Natural killer cell (primary cell): ENCODE results near the gene TGM1. TPM values are rescaled to one million over a fixed set of nuclear protein-coding genes. Genes with fewer than 3 reads are reported as not detected.
A peak's percentile ranks its signal among the peaks of the same experiment; 100 is the strongest.
"Not testable (repeated sequence)": the region's sequence is repeated elsewhere in the genome, so short reads cannot be mapped to it uniquely, and the experiment has no call there.

ENCODE experiments used
- ATAC-seq, 3 donors: fragments of 150-1000 bp in 2 of 3; fragments of 200-7000 bp in 1 of 3; cut with Tn5 transposase; 1 replicate in 1 of 3; 2 replicates in 2 of 3; pipeline ENCODE4 v1.10.0; 2021; ENCODE audit warnings: mild to moderate bottlenecking in 2 of 3, moderate library complexity in 2 of 3
- DNase-seq, 2 donors: peaks; one replicate each; pipeline versions ENCODE4 v3.0.0 to v3.0.0-alpha.2; 2013 to 2021; ENCODE audit warnings: mixed read lengths in 1 of 2
- H3K27ac ChIP-seq: one replicate; pipeline ENCODE4 v1.5.1; 2013; ENCODE audit warnings: mild to moderate bottlenecking, low read length
- H3K27me3 ChIP-seq: one replicate; pipeline ENCODE4 v1.6.1; 2013; ENCODE audit warnings: low read length; ENCODE audit not compliant: control insufficient read depth, insufficient read depth
- H3K36me3 ChIP-seq: one replicate; pipeline ENCODE4 v1.6.1; 2013; ENCODE audit warnings: low read length; ENCODE audit not compliant: control insufficient read depth, insufficient read depth
- H3K4me1 ChIP-seq: one replicate; pipeline ENCODE4 v1.6.1; 2013; ENCODE audit warnings: low read length; ENCODE audit not compliant: control insufficient read depth, insufficient read depth
- H3K4me3 ChIP-seq: one replicate; pipeline ENCODE4 v1.5.1; 2013; ENCODE audit warnings: low read length
- H3K9me3 ChIP-seq: one replicate; pipeline ENCODE4 v1.6.1; 2013; ENCODE audit warnings: low read length; ENCODE audit not compliant: control insufficient read depth, insufficient read depth
- H3K27ac Mint-ChIP-seq, 2 donors: one replicate each; pipeline ENCODE4 v1.8.0; 2022; ENCODE audit warnings: mild to moderate bottlenecking in 2 of 2, mixed read lengths in 2 of 2, moderate library complexity in 1 of 2
- H3K27me3 Mint-ChIP-seq, 2 donors: one replicate each; pipeline ENCODE4 v1.8.0; 2022; ENCODE audit warnings: low read depth in 2 of 2, mixed read lengths in 2 of 2
- H3K36me3 Mint-ChIP-seq: one replicate; pipeline ENCODE4 v1.8.0; 2022; ENCODE audit warnings: mixed read lengths
- H3K4me1 Mint-ChIP-seq, 2 donors: one replicate each; pipeline ENCODE4 v1.8.0; 2022; ENCODE audit warnings: mixed read lengths in 2 of 2
- H3K4me3 Mint-ChIP-seq: one replicate; pipeline ENCODE4 v1.8.0; 2022; ENCODE audit warnings: mild to moderate bottlenecking, moderate library complexity, mixed read lengths
- H3K9me3 Mint-ChIP-seq, 2 donors: one replicate each; pipeline ENCODE4 v1.8.0; 2022; ENCODE audit warnings: mixed read lengths in 2 of 2
- CTCF ChIP-seq: fragments of 200-600 bp; IDR thresholded peaks from one replicate; pipeline ENCODE4 v1.8.0; 2022; ENCODE audit warnings: antibody characterized with exemption
- WGBS: methylation state at CpG from one replicate; pipeline ENCODE4 v1.1.7; 2013; ENCODE audit warnings: missing lambda C conversion rate; ENCODE audit not compliant: insufficient coverage; 5-methylcytosine and 5-hydroxymethylcytosine counted together
- intact Hi-C: fragments of 100-400 bp; cut with micrococcal nuclease; formaldehyde crosslinking; loops from one replicate; pipeline ENCODE4 v1.14.2; 2022
- total RNA-seq, 4 donors: library from RNA; stranded (reverse); fragments of 120-200 nt in 1 of 4; gene quantifications; one replicate each; pipeline versions ENCODE4 v1.2.3 to v1.2.4, GENCODE V29; 2013 to 2022

The TGM1 gene
- total RNA-seq, 3 donors from 2014 or later (not counting 1 experiment from before 2014, with no cell fraction given), result 1.7 to 4.9 (median 4.7) TPM

DNA sequence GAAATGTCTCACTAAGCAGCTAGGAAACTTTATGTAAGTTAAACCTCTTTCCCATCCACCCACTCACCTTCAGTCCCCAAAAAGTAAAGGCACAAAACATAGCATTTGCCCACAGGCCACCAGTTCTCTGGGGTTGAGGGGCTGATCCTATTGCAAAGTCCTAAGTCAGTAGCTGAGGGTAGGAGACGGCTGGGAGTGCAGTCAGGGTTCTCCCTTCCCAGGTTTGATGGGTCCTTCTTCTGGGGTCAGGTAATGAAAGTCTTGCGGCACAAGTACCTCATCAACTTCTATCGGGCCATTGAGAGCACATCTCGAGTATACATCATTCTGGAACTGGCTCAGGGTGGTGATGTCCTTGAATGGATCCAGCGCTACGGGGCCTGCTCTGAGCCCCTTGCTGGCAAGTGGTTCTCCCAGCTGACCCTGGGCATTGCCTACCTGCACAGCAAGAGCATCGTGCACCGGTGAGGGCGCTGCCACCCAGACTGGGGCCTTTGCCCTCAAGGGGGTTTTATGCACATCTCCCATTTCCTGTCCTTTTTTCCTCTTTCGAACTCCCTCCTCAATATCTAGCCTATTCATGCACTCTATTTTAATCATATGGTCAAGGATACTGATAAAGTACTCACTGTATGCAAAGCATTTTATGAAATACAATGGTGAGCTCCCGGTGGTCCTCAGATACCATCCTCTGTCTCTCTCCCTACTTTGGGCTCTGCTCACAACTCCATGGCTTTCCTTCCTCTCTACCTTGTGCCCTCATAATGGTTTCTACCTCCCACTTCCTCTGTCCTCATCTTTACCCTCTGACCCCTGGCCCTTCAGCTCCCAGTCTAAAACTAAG is 56.5 kb downstream of the TGM1 start:
- peak overlapping the region; percentile 86 to 87 for H3K27ac Mint-ChIP-seq
- DNase-seq (no peak), ATAC-seq (no peak)
- H3K4me3 ChIP-seq, result no peak overlapping the region
- peaks cover 18% of the 10 kb centered on the region for H3K36me3 Mint-ChIP-seq
- peaks cover 57% of the 10 kb centered on the region for H3K36me3 ChIP-seq
- no peaks in the 10 kb centered on the region for H3K27me3 Mint-ChIP-seq
- no peaks in the 10 kb centered on the region for H3K9me3 ChIP-seq
- 99% methylated on average over 11 of the region's 11 CpGs for WGBS
- H3K4me1 Mint-ChIP-seq, result peaks cover 31 to 33% of the 10 kb centered on the region in 2 donors
- peak overlapping the region; percentile 32 for H3K27ac ChIP-seq
- H3K9me3 Mint-ChIP-seq, result no peaks in the 10 kb centered on the region
- H3K4me3 Mint-ChIP-seq, result no peak overlapping the region
- H3K27me3 ChIP-seq, result no peaks in the 10 kb centered on the region
- intact Hi-C loops, result no loop called here
- H3K4me1 ChIP-seq, result peaks cover 13% of the 10 kb centered on the region
- no peak for TF ChIP-seq CTCF

DNA sequence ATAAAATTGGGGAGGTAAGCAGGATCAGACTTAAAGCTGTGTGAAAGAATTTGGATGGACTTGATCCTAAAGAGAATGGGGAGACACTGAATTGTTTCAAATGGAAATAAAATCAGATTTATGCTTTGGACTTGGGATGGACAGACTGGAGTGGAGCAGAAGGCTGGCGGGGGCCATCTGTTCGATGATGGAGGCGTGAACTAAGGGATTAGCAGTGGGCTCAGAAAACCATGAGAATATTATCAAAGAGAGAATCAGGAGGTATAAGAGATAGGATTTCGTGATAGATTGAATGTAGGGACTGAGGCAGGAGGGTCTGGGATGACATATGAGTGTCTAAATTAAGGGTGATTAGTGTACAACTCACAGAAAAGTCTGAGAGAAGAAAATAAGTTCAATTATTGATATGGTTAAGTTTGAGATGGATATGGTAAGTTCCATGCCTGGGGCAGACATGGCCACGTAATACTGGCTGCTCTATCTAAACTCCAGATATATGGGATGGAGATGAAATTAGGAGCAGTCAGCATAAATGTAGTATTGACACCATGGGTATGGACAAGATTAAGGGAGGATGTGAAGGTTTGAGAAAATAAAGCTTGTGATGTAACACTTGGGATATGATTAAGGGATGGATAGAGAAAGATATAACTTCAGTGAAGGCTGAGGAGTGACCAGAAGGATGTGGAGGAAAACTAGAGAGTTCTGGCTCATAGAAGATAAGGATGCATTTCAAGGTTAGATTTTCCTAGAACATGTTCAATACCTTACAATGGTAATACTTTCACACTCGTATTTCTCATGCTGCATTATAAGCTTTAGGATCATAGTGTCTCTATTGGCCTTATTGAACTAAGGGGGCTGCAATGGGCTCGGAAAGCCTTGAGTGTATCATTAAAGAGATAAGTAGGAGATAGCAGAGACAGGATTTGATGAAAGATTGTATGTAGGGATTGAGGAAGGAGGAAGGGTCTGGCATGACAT is 58.5 kb downstream of the TGM1 start:
- ATAC-seq (no peak), DNase-seq (no peak)
- Mint-ChIP-seq H3K36me3 (peaks cover 7% of the 10 kb centered on the region), H3K4me1 (peaks cover 21 to 27% of the 10 kb centered on the region in 2 donors), H3K4me3 (no peak overlapping the region), H3K27me3 (no peaks in the 10 kb centered on the region), H3K9me3 (no peaks in the 10 kb centered on the region), H3K27ac (peak overlapping the region; percentile 5 to 86)
- Histone ChIP-seq H3K27me3 (no peaks in the 10 kb centered on the region), H3K4me1 (peaks cover 13% of the 10 kb centered on the region), H3K36me3 (peaks cover 41% of the 10 kb centered on the region), H3K4me3 (no peak overlapping the region), H3K27ac (no peak overlapping the region), H3K9me3 (no peaks in the 10 kb centered on the region)
- WGBS, result 97% methylated on average over 7 of the region's 7 CpGs
- no peak for TF ChIP-seq CTCF
- intact Hi-C loops, result no loop called here

DNA sequence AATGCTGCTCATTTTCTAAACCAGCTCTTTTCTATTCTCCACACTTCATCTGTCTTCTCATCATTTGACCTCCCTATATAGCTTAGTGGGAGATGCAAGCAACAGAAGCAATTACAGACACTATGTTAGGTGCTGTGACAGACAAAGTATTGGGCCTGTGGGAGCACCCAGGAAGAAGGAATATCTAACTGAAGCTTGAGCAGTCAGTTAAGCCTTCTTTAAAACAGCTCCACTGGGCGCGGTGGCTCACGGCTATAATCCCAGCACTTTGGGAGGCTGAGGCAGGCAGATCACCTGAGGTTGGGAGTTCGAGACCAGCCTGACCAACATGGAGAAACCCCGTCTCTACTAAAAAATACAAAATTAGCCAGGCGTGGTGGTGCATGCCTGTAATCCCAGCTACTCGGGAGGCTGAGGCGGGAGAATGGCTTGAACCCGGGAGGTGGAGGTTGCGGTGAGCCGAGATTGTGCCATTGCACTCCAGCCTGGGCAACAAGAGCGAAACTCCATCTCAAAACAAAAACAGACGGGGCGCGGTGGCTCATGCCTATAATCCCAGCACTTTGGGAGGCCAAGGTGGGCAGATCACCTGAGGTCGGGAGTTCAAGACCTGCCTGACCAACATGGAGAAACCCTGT is 59.6 kb downstream of the TGM1 start:
- DNase-seq, H3K27me3 ChIP-seq, H3K36me3 Mint-ChIP-seq, H3K4me3 ChIP-seq, H3K9me3 ChIP-seq, H3K27ac Mint-ChIP-seq, ATAC-seq, H3K9me3 Mint-ChIP-seq, H3K27ac ChIP-seq, H3K27me3 Mint-ChIP-seq, intact Hi-C loops, H3K4me3 Mint-ChIP-seq: not testable (repeated sequence)
- peaks cover 17% of the 10 kb centered on the region for H3K4me1 ChIP-seq
- peaks cover 34% of the 10 kb centered on the region for H3K36me3 ChIP-seq
- 98% methylated on average over 14 of the region's 16 CpGs for WGBS
- H3K4me1 Mint-ChIP-seq, result peaks cover 30 to 36% of the 10 kb centered on the region in 2 donors

DNA sequence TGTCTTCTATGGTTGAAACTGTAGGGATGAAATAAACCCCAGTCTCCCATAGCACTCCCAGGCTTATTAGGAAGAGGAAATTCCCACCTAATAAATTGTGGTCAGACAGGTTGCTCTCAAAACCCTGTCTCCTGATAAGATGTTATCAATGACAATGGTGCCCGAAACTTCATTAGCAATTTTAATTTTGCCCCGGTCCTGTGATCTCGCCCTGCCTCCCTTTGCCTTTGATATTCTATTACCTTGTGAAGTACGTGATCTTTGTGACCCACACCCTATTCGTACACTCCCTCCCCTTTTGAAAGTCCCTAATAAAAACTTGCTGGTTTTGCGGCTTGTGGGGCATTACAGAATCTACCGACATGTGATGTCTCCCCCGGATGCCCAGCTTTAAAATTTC is 60.4 kb downstream of the TGM1 start:
- H3K27me3 Mint-ChIP-seq, H3K9me3 Mint-ChIP-seq, H3K9me3 ChIP-seq, H3K27ac Mint-ChIP-seq, H3K27ac ChIP-seq, H3K27me3 ChIP-seq, intact Hi-C loops, H3K36me3 Mint-ChIP-seq, H3K4me3 Mint-ChIP-seq, DNase-seq, ATAC-seq, H3K4me3 ChIP-seq: not testable (repeated sequence)
- peaks cover 26 to 31% of the 10 kb centered on the region in 2 donors for H3K4me1 Mint-ChIP-seq
- H3K4me1 ChIP-seq, result peaks cover 12% of the 10 kb centered on the region
- WGBS, result 98% methylated on average over 8 of the region's 8 CpGs
- peaks cover 26% of the 10 kb centered on the region for H3K36me3 ChIP-seq

Other genes starting within 250 kb of the TGM1 start
- gene CARMIL3, start 211.2 kb downstream of the TGM1 start, total RNA-seq, result 10 to 100 TPM; 17.8 to 28.6 (median 18.6) TPM
- gene CPNE6, start 191.6 kb downstream of the TGM1 start, total RNA-seq, result not detected
- gene PCK2, start 168.9 kb downstream of the TGM1 start, total RNA-seq, result 10 to 100 TPM in 2 of 3 donors, 1 to 10 TPM in 1; 9.8 to 13.8 (median 12.3) TPM
- gene DCAF11, start 148.4 kb downstream of the TGM1 start, total RNA-seq, result 10 to 100 TPM; 77.5 to 99.3 (median 96.3) TPM
- 1 to 10 TPM in 2 of 3 donors, under 1 TPM in 1; 0.78 to 3.3 (median 2.8) TPM for gene NRL, start 148.2 kb downstream of the TGM1 start, total RNA-seq
- gene FITM1, start 132.5 kb downstream of the TGM1 start, total RNA-seq, result 1 to 10 TPM in 2 of 3 donors, under 1 TPM in 1; 0.80 to 2.8 (median 2.3) TPM
- gene PSME1, start 127.0 kb downstream of the TGM1 start, total RNA-seq, result 100 to 1,000 TPM; 315 to 345 (median 318) TPM
- gene EMC9, start 121.6 kb downstream of the TGM1 start, total RNA-seq, result 10 to 100 TPM in 2 of 3 donors, 1 to 10 TPM in 1; 9.3 to 12.3 (median 12.0) TPM
- 100 to 1,000 TPM; 193 to 237 (median 234) TPM for gene PSME2, start 116.6 kb downstream of the TGM1 start, total RNA-seq
- gene RNF31, start 115.7 kb downstream of the TGM1 start, total RNA-seq, result 100 to 1,000 TPM in 2 of 3 donors, 10 to 100 TPM in 1; 96.9 to 134 (median 125) TPM
- gene IRF9, start 101.9 kb downstream of the TGM1 start, total RNA-seq, result 100 to 1,000 TPM; 178 to 348 (median 319) TPM
- gene REC8, start 91.1 kb downstream of the TGM1 start, total RNA-seq, result 100 to 1,000 TPM in 2 of 3 donors, 10 to 100 TPM in 1; 77.7 to 138 (median 103) TPM
- gene IPO4, start 74.4 kb downstream of the TGM1 start, total RNA-seq, result 10 to 100 TPM; 46.2 to 61.5 (median 51.9) TPM
- gene TM9SF1, start 67.7 kb downstream of the TGM1 start, total RNA-seq, result 10 to 100 TPM; 15.2 to 32.1 (median 28.7) TPM
- 1 to 10 TPM; 1.3 to 2.9 (median 1.5) TPM for gene TSSK4, start 57.5 kb downstream of the TGM1 start, total RNA-seq
- 100 to 1,000 TPM; 105 to 118 (median 115) TPM for gene CHMP4A, start 49.7 kb downstream of the TGM1 start, total RNA-seq
- gene MDP1, start 47.1 kb downstream of the TGM1 start, total RNA-seq, result 1 to 10 TPM; 4.0 to 6.1 (median 5.5) TPM
- gene NEDD8, start 30.8 kb downstream of the TGM1 start, total RNA-seq, result 100 to 1,000 TPM in 1 of 3 donors, 10 to 100 TPM in 2; 93.6 to 109 (median 95.9) TPM
- gene GMPR2, start 30.2 kb downstream of the TGM1 start, total RNA-seq, result 10 to 100 TPM; 46.5 to 63.3 (median 53.3) TPM
- gene TINF2, start 20.6 kb downstream of the TGM1 start, total RNA-seq, result 100 to 1,000 TPM; 158 to 269 (median 176) TPM
- 10 to 100 TPM; 72.9 to 95.1 (median 88.5) TPM for gene RABGGTA, start 8.4 kb upstream of the TGM1 start, total RNA-seq
- gene DHRS1, start 36.6 kb upstream of the TGM1 start, total RNA-seq, result 10 to 100 TPM; 39.8 to 59.0 (median 43.3) TPM
- gene NOP9, start 36.7 kb upstream of the TGM1 start, total RNA-seq, result 10 to 100 TPM; 34.9 to 47.8 (median 39.2) TPM
- 10 to 100 TPM; 40.0 to 59.6 (median 46.6) TPM for gene CIDEB, start 44.8 kb upstream of the TGM1 start, total RNA-seq
- 10 to 100 TPM; 27.6 to 40.5 (median 37.4) TPM for gene LTB4R2, start 47.0 kb upstream of the TGM1 start, total RNA-seq
- gene LTB4R, start 48.3 kb upstream of the TGM1 start, total RNA-seq, result 10 to 100 TPM; 33.5 to 55.7 (median 49.7) TPM
- 10 to 100 TPM in 2 of 3 donors, 1 to 10 TPM in 1; 9.8 to 17.6 (median 11.3) TPM for gene ADCY4, start 71.9 kb upstream of the TGM1 start, total RNA-seq
- 10 to 100 TPM; 36.1 to 58.2 (median 45.5) TPM for gene RIPK3, start 76.8 kb upstream of the TGM1 start, total RNA-seq
- gene NFATC4, start 105.0 kb upstream of the TGM1 start, total RNA-seq, result not detected
- gene NYNRIN, start 135.8 kb upstream of the TGM1 start, total RNA-seq, result under 1 TPM; 0.23 to 0.53 (median 0.42) TPM
- gene CBLN3, start 166.5 kb upstream of the TGM1 start, total RNA-seq, result 1 to 10 TPM in 2 of 3 donors, under 1 TPM in 1; 0.75 to 1.5 (median 1.1) TPM
- 100 to 1,000 TPM; 106 to 141 (median 116) TPM for gene KHNYN, start 166.8 kb upstream of the TGM1 start, total RNA-seq
- 100 to 1,000 TPM in 2 of 3 donors, 10 to 100 TPM in 1; 97.1 to 106 (median 100) TPM for gene SDR39U1, start 179.6 kb upstream of the TGM1 start, total RNA-seq
- under 1 TPM in 1 of 3 donors, not detected in 2; 0.63 TPM for gene CMA1, start 245.1 kb upstream of the TGM1 start, total RNA-seq